Femur (tissue), 1 donor: ENCODE measurements around the gene ITFG2.
"Not testable (repeated sequence)": the region's sequence is repeated elsewhere in the genome, so short reads cannot be mapped to it uniquely, and the experiment has no call there.

ENCODE experiments used
- DNase-seq: peaks from one replicate; pipeline ENCODE4 v3.0.0-alpha.2; 2017

The ITFG2 gene

GRCh38 chr12:2864198-2864597 lies 51.7 kb downstream of the ITFG2 start:
- no peak for DNase-seq

- not testable (repeated sequence) for DNase-seq
These were observed 56.6 kb downstream of the ITFG2 start for GRCh38 chr12:2868986-2869632.
